NCI-H524 (cell line): Measurements from ENCODE around the gene NEBL.
"Not testable (repeated sequence)": the region's sequence is repeated elsewhere in the genome, so short reads cannot be mapped to it uniquely, and the experiment has no call there.

Experiments
- DNase-seq, 2 experiments: peaks; one replicate each; lab custom pipeline; 2025; lab: John Stamatoyannopoulos, UW

The NEBL gene

GRCh38 chr10:20897146-20897825 lies at the start of gene NEBL:
Gene NEBL, minus strand, starts transcription at chr10:20897311. Its CDS starts 106 bp downstream, at chr10:20897205.
- no peak for DNase-seq

GRCh38 chr10:20945546-20946332 lies 48.6 kb upstream of the NEBL start:
- DNase-seq: no peak

GRCh38 chr10:20944789-20945502 lies 47.8 kb upstream of the NEBL start:
- peak in 1 of 2 experiments; percentile 0 for DNase-seq

GRCh38 chr10:20939414-20939813 lies 42.3 kb upstream of the NEBL start:
- not testable (repeated sequence) for DNase-seq

- DNase-seq: no peak
These were observed 39.3 kb upstream of the NEBL start for GRCh38 chr10:20936396-20936795.

- no peak for DNase-seq
These were observed 38.8 kb upstream of the NEBL start for GRCh38 chr10:20935931-20936330.

- no peak for DNase-seq
These were observed 38.2 kb upstream of the NEBL start for GRCh38 chr10:20935301-20935700.

GRCh38 chr10:20933705-20934104 lies 36.6 kb upstream of the NEBL start:
- DNase-seq: no peak

GRCh38 chr10:20932606-20933126 lies 35.6 kb upstream of the NEBL start:
- no peak for DNase-seq

GRCh38 chr10:20931156-20931795 lies 34.2 kb upstream of the NEBL start:
- no peak for DNase-seq

- no peak for DNase-seq
These were observed 30.3 kb upstream of the NEBL start for GRCh38 chr10:20927456-20927855.

- DNase-seq: peak; percentile 54 to 74
These were observed 25.3 kb upstream of the NEBL start for GRCh38 chr10:20922451-20922850.

GRCh38 chr10:20922033-20922432 lies 24.9 kb upstream of the NEBL start:
- no peak for DNase-seq

- DNase-seq: no peak
These were observed 22.9 kb upstream of the NEBL start for GRCh38 chr10:20920061-20920460.

- no peak for DNase-seq
These were observed 22.4 kb upstream of the NEBL start for GRCh38 chr10:20919481-20919880.

- no peak for DNase-seq
These were observed 19.9 kb upstream of the NEBL start for GRCh38 chr10:20916976-20917375.

GRCh38 chr10:20912969-20913368 lies 15.9 kb upstream of the NEBL start:
- DNase-seq: no peak

- DNase-seq: no peak
These were observed 14.5 kb upstream of the NEBL start for GRCh38 chr10:20911626-20912025.

GRCh38 chr10:20909801-20910200 lies 12.7 kb upstream of the NEBL start:
- DNase-seq: no peak

- no peak for DNase-seq
These were observed 11.3 kb upstream of the NEBL start for GRCh38 chr10:20908391-20908790.

- no peak for DNase-seq
These were observed 6.7 kb upstream of the NEBL start for GRCh38 chr10:20903635-20904390.
